ENCODE data around the gene PDCD11. TPM values are rescaled to one million over a fixed set of nuclear protein-coding genes. Genes with fewer than 3 reads are reported as not detected.
"Not testable (repeated sequence)": the region's sequence is repeated elsewhere in the genome, so short reads cannot be mapped to it uniquely, and the experiment has no call there.

PDCD11 gene
- total and polyA plus RNA-seq, 8 donors = 2.3 to 28.0 (median 12.9) TPM

DNA sequence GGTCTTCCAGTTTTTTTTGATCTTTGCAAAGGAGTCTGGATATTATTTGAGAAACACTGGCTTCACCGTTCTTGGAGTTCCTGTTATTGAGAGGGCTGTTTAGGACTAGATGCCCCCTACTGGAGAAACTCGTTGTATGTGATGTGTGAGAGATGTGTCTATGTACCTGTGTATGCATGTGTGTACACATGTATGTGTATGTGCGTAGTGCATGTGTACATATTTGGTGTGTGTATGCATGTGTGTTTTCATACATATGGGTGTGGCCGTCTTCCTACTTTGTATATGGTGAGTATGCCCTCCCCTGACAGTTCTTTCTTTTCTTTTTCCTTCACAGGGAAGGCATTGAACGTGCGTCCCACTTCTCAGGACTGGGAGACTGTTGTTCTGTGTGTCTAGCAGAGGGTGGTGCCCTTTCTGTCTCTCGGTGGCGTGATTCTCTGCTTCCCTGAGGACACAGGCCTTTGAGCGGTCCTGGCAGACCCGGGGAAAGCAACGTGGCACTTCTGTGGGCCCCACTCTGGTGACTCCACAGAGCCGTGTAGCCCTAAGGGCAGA, 85.6 kb downstream of the PDCD11 start:
- 45 to 57% (median 55%) methylated on average over 11 to 12 of the region's 12 CpGs for WGBS, 5 donors
- Histone ChIP-seq H3K27me3 (peaks cover 0 to 6% (median 0%) of the 10 kb centered on the region in 3 donors), H3K36me3 (no peaks in the 10 kb centered on the region), H3K9me3 (no peaks in the 10 kb centered on the region), H3K4me3 (no peak overlapping the region), H3K27ac (no peak overlapping the region), H3K4me1 (peaks cover 0 to 14% (median 5%) of the 10 kb centered on the region in 4 donors)
- TF ChIP-seq, protein P1, sequence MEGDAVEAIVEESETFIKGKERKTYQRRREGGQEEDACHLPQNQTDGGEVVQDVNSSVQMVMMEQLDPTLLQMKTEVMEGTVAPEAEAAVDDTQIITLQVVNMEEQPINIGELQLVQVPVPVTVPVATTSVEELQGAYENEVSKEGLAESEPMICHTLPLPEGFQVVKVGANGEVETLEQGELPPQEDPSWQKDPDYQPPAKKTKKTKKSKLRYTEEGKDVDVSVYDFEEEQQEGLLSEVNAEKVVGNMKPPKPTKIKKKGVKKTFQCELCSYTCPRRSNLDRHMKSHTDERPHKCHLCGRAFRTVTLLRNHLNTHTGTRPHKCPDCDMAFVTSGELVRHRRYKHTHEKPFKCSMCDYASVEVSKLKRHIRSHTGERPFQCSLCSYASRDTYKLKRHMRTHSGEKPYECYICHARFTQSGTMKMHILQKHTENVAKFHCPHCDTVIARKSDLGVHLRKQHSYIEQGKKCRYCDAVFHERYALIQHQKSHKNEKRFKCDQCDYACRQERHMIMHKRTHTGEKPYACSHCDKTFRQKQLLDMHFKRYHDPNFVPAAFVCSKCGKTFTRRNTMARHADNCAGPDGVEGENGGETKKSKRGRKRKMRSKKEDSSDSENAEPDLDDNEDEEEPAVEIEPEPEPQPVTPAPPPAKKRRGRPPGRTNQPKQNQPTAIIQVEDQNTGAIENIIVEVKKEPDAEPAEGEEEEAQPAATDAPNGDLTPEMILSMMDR (IDR thresholded peaks at IDR 0.05) = peak in 5 of 7 experiments; percentile 18 to 61 (median 43)
- TF ChIP-seq POLR2A (IDR thresholded peaks at IDR 0.05) = no peak
- no peak for TF ChIP-seq EP300 (IDR thresholded peaks at IDR 0.05)
- no peak for TF ChIP-seq POLR2AphosphoS5 (IDR thresholded peaks at IDR 0.05)
- intact Hi-C loops (cut with DNase I; ENCODE audit: low total_unique reads) = loop anchor here (5.0 kb wide), 1 partner anchor 65 kb away; no protein-coding TSS in a partner anchor
- peak in 1 of 2 donors; percentile 83 for DNase-seq

DNA sequence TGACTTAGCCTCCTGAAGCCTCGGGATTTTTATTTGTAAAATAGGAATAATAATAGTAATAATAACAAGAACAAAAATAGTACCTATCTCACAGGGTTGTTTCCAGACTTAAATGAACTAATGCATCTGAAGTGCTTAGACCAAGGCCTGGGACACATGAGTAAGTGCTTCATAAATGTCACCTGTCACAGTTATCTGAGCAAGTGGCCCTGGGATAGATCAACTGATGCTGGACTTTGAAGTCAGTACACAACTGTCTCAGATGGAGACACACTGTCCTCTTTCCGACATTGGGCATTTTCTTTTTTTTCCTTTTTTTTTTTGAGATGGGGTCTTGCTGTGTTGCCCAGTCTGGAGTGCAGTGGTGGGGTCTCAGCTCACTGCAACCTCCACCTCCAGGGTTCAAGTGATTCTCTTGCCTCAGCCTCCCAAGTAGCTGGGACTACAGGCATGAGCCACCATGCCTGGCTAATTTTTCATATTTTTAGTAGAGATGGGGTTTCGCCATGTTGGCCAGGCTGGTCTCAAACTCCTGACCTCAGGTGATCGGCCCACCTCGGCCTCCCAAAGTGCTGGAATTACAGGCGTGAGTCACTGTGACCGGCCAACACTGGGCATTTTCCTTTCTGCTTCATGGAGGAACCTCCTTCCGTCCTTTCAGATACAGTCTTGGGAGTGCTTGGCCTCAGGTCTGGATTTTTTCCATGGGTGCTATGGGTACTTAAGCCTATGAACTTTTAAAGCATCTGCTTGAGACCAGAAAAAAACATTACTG, 90.4 kb downstream of the PDCD11 start:
- intact Hi-C loops (cut with DNase I; ENCODE audit: low total_unique reads); DNase-seq; H3K27ac ChIP-seq: not testable (repeated sequence)

DNA sequence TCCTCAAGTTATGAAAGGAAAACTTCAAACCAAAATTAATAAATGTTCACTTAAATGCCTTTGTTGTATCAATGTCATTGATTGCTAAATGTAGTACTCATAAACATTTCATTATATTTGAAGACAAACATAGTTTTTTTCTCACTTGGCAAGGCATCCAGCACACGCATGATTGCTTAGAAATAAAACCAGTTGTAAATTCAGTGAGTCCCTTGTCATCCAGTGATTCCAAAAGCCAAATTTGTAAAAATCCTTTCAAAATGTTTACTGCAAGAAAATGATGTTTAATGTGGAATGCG, 90.9 kb downstream of the PDCD11 start:
- H3K4me3 ChIP-seq = no peak overlapping the region
- peaks cover 0 to 10% (median 5%) of the 10 kb centered on the region in 4 donors for H3K4me1 ChIP-seq
- DNase-seq = no peak
- H3K27ac ChIP-seq = no peak overlapping the region
- no peak for TF ChIP-seq POLR2A (IDR thresholded peaks at IDR 0.05)
- TF ChIP-seq, protein P1 (IDR thresholded peaks at IDR 0.05) = no peak
- TF ChIP-seq EP300 (IDR thresholded peaks at IDR 0.05) = no peak
- no peak for TF ChIP-seq POLR2AphosphoS5 (IDR thresholded peaks at IDR 0.05)
- no peaks in the 10 kb centered on the region for H3K9me3 ChIP-seq
- intact Hi-C loops (cut with DNase I; ENCODE audit: low total_unique reads) = no loop called here
- peaks cover 0 to 2% (median 0%) of the 10 kb centered on the region in 3 donors for H3K27me3 ChIP-seq
- no peaks in the 10 kb centered on the region for H3K36me3 ChIP-seq
- 68 to 89% (median 71%) methylated on average over 2 of the region's 2 CpGs for WGBS, 5 donors

More for the DNA sequence above, 90.4 kb downstream of the PDCD11 start:
- peaks cover 0 to 10% (median 3%) of the 10 kb centered on the region in 4 donors for H3K4me1 ChIP-seq
- WGBS, 5 donors = 76 to 92% (median 83%) methylated on average over 7 to 8 of the region's 8 CpGs
- H3K4me3 ChIP-seq, H3K36me3 ChIP-seq, H3K27me3 ChIP-seq, H3K9me3 ChIP-seq: not testable (repeated sequence)

DNA sequence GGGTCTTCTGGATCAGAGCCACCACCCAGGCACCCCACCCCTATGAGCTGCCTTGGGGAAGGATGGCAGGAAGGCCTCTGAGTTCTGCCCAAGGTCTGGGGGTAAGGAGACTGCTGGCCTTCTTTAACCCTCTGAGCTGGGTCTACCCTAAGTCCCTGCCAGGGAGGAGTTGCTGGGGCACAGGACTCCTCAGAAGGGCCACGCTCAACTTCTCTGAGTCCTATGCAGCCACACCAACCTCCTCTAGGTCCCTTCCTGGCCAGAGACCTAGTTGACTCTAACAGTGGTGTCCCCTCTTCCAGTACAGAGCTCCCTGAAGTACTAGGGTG, 94.5 kb downstream of the PDCD11 start:
- no peak for DNase-seq
- intact Hi-C loops (cut with DNase I; ENCODE audit: low total_unique reads) = no loop called here
- WGBS, 5 donors = 71 to 90% (median 82%) methylated on average over 1 of the region's 1 CpG; no CpG with 5 or more reads in 1 of the 5 donors
- no peaks in the 10 kb centered on the region for H3K9me3 ChIP-seq
- H3K4me1 ChIP-seq = peaks cover 16 to 26% (median 20%) of the 10 kb centered on the region in 4 donors
- H3K27me3 ChIP-seq = peaks cover 10 to 38% (median 34%) of the 10 kb centered on the region in 3 donors
- no peaks in the 10 kb centered on the region for H3K36me3 ChIP-seq
- no peak overlapping the region for H3K27ac ChIP-seq
- H3K4me3 ChIP-seq = no peak overlapping the region
- TF ChIP-seq, protein P1 (IDR thresholded peaks at IDR 0.05) = no peak
- TF ChIP-seq POLR2A (IDR thresholded peaks at IDR 0.05) = no peak
- TF ChIP-seq POLR2AphosphoS5 (IDR thresholded peaks at IDR 0.05) = no peak
- TF ChIP-seq EP300 (IDR thresholded peaks at IDR 0.05) = no peak

All from stomach (tissue), 9 donors.